Fibroblast of the aortic adventitia (primary cell): ENCODE data around the gene NKX2-4. TPM values are rescaled to one million over a fixed set of nuclear protein-coding genes. Genes with fewer than 3 reads are reported as not detected.

ENCODE experiments used
- DNase-seq: peaks from one replicate; pipeline ENCODE4 v3.0.0-alpha.2; 2010; ENCODE audit warnings: low read depth
- H3K4me3 ChIP-seq: 2 replicates; pipeline ENCODE4 v1.5.1; 2011; ENCODE audit warnings: low read depth, mild to moderate bottlenecking, control low read depth, low read length, moderate library complexity
- total RNA-seq: library from RNA; depleted of rRNA; stranded (reverse); fragments of >200 nt; gene quantifications from 2 replicates; pipeline ENCODE4 v1.2.3, GENCODE V29; 2012; ENCODE audit warnings: low replicate concordance
- TF ChIP-seq, protein P1 (sequence below): IDR thresholded peaks from 2 replicates; pipeline ENCODE4 v1.5.1; 2011; ENCODE audit warnings: mild to moderate bottlenecking, low read length, control low read depth, inconsistent platforms; ENCODE audit not compliant: insufficient read depth

NKX2-4 gene
- total RNA-seq, 1 donor = not detected

DNA sequence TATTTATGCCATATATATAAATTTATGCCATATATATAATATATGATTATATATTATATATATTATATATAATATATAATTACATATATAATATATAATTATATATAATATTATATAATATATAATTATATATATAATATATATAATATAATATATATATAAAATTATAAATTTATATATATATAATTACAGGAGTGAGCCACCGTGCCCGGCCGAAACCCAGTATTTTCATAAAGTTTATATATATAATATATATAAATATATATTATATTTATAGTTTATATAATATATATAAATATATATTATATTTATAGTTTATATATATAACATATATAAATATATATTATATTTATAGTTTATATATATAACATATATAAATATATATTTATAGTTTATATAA lies 31.6 kb downstream of the NKX2-4 start:
- no peak overlapping the region for H3K4me3 ChIP-seq
- TF ChIP-seq, protein P1, sequence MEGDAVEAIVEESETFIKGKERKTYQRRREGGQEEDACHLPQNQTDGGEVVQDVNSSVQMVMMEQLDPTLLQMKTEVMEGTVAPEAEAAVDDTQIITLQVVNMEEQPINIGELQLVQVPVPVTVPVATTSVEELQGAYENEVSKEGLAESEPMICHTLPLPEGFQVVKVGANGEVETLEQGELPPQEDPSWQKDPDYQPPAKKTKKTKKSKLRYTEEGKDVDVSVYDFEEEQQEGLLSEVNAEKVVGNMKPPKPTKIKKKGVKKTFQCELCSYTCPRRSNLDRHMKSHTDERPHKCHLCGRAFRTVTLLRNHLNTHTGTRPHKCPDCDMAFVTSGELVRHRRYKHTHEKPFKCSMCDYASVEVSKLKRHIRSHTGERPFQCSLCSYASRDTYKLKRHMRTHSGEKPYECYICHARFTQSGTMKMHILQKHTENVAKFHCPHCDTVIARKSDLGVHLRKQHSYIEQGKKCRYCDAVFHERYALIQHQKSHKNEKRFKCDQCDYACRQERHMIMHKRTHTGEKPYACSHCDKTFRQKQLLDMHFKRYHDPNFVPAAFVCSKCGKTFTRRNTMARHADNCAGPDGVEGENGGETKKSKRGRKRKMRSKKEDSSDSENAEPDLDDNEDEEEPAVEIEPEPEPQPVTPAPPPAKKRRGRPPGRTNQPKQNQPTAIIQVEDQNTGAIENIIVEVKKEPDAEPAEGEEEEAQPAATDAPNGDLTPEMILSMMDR = no peak
- no peak for DNase-seq

DNA sequence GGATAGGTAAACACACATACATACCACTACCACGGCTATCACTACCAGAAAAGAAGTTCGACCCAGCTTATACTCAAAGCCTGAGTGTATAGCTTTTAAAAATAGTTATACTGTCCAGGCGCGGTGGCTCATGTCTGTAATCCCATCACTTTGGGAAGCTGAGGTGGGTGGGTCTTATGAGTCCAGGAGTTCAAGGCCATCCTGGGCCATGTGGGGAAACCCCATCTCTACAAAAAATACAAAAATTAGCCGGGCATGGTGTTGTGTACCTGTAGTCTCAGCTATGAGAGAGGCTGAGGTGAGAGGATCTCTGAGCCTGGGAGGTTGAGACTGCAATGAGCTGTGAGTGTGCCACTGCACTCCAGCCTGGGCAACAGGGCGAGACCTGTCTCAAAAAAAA lies 32.9 kb downstream of the NKX2-4 start:
- DNase-seq = no peak
- TF ChIP-seq, protein P1 = no peak
- H3K4me3 ChIP-seq = no peak overlapping the region

DNA sequence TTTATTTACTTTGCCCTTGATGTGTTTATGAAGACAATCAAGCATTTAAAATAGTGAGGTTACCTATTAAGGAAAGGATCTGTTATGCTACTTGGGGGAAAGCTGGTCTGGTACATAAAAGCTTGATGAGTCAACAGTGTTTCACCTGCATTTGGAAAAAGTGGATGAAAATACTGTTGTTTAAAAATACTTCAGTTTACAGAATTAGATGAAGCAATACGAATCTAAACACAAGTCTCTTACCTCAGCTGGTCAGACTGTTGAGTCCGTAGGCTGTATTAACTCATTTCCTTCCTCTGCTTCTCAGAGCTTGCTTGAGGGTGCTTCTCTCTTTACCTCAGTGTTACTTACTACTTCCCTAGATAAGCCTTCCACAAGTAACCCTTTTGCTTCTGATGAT lies 36.1 kb downstream of the NKX2-4 start:
- H3K4me3 ChIP-seq = no peak overlapping the region
- TF ChIP-seq, protein P1 = no peak
- DNase-seq = no peak

DNA sequence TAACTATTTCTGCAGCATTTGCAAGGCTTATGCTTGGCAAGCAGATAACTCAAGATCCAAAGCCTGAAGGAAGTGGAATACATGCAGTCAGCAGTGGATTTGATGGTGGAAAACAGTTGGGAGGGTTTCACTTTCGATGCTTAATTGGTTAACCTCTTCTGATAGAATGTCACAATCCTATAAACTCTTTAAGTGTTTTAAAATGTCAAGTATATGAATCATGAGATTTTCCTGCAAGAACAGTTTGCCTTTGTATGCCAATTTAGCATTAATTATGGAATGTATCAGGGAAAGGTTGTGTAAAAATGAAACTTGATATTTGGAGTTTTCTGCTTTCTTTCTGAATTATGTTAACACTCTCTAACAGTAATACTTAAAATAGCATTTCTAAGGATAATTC lies 36.6 kb downstream of the NKX2-4 start:
- H3K4me3 ChIP-seq = no peak overlapping the region
- TF ChIP-seq, protein P1 = no peak
- DNase-seq = peak; percentile 15

DNA sequence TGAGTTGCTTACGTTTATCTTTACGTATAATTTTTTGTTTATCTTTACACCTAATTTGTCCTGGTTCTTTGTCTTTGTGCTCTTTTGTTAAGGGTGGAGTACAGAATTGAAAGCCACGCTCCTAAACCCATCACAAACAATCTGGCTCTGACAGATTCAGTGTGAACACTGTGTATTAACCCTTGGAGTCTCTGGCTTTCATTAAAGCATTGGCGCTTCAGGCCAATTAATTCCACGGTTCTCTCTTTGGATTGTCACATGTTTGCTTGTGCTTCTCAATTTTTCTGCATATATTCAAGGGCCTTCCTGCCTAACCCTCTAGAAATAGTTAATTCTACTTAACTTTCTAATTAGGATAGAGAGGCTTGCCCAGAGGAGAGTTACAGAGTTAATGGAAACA lies 38.6 kb downstream of the NKX2-4 start:
- no peak for DNase-seq
- H3K4me3 ChIP-seq = no peak overlapping the region
- TF ChIP-seq, protein P1 = no peak

DNA sequence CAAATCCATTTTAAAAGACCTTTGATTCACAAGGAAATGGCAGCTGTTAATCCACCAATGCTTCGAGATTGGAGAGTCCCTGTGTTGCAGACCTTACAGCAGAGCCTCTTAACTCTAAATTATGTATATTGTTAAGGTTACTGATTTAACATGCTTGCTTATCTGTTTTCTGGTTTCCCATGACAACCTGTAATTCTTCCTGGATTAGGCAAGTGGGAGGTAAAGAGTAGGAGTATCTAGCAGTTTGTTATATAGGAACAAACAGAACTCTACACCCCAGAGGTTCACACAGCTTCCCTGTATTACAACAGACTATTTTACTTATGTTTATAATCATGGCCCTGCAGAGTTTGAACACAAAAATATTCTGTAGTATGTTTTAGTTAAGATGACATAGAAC lies 39.5 kb downstream of the NKX2-4 start:
- TF ChIP-seq, protein P1 = no peak
- no peak overlapping the region for H3K4me3 ChIP-seq
- no peak for DNase-seq

DNA sequence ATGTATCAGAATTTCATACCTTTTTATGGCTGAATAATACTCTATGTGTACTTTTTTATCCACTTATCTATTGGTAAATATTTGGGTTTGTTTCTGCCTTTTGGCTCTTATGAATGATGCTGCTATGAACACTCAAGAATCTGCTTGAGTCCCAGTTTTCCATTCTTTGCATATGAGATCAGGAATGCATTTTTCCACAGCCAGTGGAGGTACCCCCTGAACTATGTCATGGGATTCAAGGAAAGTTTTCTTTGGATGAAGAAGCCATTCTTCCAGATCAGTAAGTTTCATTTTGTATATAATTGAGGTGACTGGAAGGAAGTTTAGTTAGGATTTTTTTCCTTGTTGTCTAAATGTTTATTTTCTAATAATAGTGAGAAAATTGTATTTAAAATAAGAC lies 40.9 kb downstream of the NKX2-4 start:
- DNase-seq = no peak
- H3K4me3 ChIP-seq = no peak overlapping the region
- TF ChIP-seq, protein P1 = no peak
